Stimulated activated CD4-positive, alpha-beta T cell treated with anti-CD3 and anti-CD28 coated beads, Interleukin-4, amount 100 ng/mL, for 1 hour (primary cell): ENCODE measurements around the gene CLDN16.

Experiments used
- DNase-seq: peaks from one replicate; pipeline ENCODE4 v3.0.0-alpha.2; 2020

Gene CLDN16

DNA sequence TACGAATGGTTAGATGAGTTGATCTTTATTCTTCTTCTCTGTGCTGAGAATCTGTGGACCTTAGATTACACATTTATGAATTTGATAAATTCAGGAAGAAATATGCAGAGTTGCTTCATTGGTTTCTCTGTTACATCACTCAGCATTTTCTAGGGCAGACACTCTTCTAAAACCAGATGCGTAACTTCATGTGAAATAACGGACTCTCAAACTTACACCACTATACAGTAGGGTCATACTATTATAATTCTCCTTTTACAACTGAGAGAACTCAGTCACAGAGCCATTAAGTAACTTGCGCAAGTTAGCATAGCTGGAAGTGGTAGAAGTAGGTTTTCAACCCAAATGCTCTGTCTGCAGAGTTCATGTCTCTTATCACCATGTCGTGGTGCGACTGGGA, 56.0 kb downstream of the CLDN16 start:
- no peak for DNase-seq

DNA sequence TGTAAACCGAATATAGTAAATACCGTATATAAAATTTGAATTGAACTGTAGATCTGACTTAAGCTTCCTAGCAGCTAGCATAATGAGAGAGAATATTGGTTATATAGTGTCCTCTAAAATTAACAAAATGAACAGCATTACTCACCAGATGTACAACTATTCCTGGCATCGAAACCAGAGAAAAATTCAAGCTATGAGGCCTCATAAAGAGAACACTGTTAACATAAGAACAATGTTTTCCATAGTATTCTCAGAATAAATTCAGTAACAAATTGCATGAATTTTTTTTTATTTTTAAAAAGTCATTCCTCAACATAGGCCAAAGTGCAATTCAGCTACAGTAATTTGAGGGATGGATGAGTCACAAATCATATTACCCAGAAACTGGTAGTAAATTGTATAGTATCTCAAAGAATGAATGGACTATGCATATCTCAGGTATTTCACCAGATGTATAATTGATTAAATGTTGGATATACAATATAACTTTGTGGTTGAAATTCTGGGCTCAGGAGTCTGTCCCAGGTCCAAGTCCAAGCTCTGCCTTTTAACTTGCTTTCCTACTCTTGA, 56.7 kb downstream of the CLDN16 start:
- no peak for DNase-seq

DNA sequence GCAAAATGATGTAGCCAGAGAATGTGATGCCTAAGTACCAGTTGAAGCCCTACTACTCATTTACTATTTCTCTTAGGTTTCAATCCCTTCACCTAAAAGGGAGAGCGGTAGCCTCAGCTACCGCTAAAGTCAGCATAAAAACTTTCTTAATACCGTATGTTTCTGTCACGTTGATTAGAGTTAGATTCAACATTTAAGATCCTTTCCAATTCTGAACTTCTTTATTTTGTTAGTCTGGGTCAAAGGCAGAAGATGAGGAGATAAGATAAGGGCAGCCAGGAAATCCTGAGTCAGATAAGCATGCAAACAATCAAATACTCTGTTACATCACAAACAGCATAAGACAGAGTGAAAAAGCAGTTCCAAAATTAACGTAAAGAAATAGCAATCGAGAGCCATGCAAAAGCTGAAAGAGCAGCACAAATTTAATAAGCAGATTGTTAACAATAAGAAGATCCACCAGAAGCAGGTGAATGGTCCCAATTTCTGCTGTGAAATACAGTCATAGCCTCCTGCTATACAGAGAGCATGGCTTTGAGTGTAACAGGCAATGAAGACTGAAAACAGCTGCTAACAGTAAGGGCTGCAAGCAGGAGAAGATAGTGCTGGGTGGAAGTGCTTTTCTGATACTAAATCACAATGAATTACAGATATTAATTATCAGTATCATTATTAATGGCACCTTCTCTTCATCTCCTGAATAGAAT, 58.8 kb downstream of the CLDN16 start:
- no peak for DNase-seq

DNA sequence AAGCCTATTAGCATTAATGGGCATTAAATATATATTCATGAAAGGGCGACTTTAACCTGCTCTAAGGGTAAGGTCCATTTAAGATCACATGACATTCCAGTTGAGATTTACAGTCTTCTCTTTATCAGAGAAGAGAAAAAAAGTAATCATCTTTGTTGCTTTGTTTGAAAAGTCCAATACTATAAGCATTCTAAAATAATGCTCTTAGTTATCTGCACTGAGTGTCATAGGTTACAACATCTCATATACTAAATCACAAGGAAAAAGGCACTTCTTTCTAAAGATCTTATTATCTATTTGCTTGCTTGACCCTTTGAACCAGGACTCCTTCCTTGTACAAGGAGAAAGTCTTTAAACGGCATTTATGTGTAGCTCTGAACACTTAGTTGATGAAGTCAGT, 60.3 kb downstream of the CLDN16 start:
- no peak for DNase-seq

DNA sequence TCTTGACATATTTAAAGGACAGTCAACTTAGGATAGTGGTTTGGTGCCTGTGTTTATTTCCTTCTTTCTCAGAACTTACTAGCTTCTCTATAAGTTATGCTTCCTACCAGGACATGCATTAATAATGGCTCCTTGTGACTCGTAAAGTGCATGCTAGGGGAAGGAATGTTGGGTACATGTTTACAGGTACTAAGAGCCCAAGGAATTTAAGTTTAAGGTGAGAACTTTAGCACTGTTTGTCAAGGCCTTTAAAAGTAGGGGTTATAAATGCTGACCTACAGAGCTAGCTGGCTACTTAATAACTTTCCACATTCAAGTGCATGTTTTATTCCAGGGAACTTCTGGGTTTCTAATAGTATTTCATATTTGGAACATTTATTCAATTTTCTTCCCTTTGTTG, 61.8 kb downstream of the CLDN16 start, which contains the start of gene TMEM207:
TSS of gene TMEM207 (minus strand) at position 101 of the 400 bp plus-strand sequence. CDS start at position 9, 92 bp downstream.
- no peak for DNase-seq

DNA sequence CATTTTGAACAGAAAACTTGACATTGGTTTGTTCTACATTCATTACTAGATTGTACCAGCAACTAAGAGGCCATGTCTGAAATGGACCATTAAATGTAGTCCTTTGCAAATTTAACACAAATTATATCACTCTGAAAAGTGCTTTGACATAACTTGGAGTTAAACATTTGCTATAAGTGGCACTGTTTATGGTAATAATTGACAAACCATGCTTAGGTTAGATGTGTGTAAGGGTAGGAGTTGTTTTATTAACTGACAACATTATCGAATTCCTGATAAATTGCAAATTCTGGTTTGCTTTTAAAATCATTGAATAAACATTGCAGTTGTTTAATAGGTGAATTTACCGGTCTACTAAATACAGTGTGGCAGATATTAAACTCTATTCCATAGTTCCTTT, 67.9 kb downstream of the CLDN16 start:
- no peak for DNase-seq

DNA sequence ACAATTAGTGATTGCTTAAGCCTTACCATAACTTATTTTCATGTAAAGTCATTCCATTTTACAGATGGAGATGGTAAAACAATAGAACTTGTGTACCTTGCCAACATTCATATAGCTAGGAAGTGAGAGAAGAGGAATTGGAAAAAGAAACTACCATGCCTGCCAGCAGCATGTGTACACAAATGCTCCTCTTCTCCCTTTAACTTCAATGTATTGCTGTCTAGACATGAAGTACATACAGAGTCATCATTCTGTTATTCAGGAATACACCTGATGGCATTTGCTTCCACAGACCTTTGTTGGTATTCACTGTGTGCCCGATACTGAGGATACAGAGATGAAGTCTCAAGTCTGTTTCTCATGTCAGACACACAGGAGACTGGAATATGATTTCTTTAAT, 68.8 kb downstream of the CLDN16 start:
- no peak for DNase-seq

DNA sequence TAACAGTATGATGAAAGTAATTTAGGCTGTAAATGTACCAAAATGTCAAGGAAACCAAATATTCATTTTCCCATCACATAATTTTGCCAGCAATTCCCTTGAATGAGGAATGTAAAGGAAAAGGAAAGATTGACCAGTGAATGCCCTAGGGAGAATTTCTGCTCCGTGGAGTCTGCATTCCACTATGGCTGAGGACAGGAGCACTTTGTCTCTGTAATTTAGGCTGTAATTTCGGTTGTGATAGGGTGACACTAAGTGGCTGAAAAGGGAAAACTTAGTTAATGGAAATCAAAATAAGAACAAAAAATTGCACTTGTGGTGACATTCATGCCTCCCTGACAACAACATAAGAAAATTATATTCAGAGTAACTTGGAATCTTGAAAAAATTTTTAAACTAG, 70.1 kb downstream of the CLDN16 start:
- no peak for DNase-seq
